Kidney tubule cell (primary cell): Measurements from ENCODE around the gene TSR3.

ENCODE experiments used
- DNase-seq: peaks from one replicate; pipeline ENCODE4 v3.0.0-alpha.2; 2018; ENCODE audit warnings: low spot score

Gene TSR3

DNA sequence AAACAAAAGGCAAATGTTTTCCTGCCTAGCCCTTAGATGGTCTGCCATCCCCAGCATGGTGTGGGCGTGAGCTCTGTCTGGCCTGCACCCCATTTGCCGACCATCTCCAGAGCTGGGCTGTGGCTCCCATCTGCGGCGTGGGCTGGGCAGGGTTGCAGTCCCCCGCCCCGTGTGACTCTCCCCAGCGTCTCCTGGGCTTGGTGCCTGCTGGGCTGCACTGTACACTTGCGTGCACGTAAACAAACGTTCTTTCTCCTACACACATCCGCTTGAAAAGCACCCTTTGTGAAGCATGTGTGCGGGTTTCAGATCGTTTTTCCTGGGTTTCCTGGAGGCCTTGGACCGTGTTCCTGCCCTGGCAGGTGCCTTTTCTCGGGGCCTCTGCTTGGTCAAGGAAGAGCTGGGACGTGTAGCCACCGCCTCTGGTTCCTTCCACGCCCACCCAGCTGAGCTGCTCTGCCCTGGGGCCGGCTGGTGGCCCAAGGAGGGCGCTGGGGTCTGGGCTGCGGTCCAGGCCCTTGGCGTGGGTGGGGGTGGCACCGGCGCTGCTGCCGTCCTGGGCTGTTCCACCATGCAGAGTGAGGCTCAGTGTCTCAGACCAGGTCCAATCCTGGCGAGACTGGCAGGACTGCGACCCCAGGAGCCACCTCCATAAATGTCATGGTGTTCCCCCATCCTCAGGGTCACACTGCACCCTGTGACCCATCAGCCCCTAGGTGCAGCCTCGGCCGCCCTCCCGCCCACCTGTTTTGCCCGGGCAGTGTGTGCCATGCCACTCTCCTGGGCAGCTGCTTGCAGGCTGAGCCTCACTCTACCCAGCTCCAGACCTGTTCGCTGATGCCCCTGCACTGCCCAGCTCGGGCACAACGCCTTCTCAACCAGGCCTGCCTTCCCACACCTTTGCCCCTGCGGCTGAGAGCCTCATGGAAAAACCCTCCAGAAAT, 28.1 kb downstream of the TSR3 start:
- no peak for DNase-seq

DNA sequence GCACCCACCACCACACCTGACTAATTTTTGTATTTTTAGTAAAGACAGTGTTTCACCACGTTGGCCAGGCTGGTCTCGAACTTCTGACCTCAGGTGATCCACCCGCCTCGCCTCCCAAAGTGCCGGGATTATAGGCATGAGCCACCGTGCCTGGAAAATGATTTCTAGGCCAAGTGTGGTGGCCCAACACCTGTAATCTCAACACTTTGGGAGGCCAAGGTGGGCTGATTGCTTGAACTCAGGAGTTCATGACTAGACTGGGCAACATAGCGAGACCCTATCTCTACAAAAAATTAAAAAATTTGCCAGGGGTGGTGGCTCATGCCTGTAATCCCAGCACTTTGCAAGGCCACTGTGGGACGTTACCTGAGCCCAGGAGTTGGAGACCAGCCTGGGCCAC, 29.3 kb downstream of the TSR3 start:
- no peak for DNase-seq

DNA sequence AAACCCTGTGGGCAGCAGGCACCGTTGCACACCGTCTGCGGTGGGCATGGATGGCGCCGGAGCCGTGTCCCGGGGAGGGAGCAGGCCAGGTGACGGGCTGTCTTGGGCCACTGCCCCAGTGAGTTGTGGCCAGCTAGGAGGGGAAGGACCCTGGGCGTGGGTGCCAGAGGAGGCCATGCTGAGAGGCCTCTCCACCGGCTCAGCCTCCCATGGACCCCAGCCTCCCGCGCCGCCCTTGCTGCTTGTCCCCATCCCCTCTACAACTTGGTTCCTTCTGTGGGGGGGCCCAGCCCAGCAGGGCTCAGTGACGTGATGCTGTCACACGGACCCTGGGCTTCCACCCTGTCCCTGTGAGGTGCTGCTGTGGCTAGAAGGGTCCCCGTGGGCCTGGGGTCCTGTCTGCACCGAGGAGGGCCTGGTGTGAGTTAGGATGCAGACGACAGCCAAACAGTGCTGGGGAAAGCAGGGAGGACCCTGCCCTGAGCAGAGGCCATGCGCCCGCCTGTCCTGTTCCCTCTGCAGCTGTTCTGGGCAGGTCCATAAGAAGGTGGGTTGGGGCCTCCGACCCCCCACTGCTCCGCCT, 30.9 kb downstream of the TSR3 start:
- DNase-seq = no peak

DNA sequence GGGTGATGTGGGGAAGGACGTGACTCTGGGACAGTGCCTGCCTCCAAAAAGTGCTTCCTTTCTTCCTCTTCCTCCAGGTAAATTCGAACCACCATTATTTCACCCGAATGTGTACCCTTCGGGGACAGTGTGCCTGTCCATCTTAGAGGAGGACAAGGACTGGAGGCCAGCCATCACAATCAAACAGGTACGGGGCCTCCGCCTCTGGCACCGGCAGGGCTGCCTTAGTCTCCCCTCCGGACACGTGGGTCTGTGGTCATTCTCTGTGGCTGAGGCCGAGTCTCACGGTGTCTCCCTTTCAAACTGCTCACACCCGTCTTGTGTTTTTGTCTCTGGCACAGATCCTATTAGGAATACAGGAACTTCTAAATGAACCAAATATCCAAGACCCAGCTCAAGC, 31.6 kb downstream of the TSR3 start:
- DNase-seq = no peak

DNA sequence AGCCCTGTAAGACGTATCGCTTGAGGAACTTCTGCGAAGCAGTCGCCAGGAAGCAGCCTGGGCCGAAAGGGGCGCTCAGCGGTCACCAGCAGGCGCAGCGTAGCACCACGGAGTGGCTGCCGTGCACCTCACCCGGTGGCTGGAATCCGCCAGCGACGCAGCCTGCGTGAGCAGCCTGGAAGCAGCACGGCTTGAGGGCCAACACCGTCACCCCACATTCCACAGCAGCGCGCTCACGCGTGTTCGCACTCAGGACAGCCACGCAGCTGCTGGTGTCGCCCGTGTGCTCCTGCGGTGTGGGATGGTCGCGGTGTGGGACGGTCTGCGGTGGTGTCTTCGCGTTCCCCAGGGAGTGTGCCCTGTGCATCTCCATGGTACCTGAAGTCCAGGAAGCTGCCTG, 32.6 kb downstream of the TSR3 start:
- DNase-seq = no peak

DNA sequence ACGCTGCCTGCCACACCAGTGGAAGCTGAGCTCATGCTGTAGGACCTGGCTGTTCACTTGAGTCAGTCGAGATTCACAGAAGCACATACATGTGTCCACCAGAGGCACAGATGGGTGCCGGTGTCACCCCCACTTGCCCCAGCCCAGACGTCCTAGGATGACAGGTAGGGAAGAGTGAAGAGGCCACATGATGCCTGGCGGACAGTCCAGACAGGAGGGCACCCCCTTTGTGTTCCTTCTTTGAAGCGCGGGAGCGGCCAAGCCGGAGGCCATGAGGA, 33.5 kb downstream of the TSR3 start:
- DNase-seq = no peak

DNA sequence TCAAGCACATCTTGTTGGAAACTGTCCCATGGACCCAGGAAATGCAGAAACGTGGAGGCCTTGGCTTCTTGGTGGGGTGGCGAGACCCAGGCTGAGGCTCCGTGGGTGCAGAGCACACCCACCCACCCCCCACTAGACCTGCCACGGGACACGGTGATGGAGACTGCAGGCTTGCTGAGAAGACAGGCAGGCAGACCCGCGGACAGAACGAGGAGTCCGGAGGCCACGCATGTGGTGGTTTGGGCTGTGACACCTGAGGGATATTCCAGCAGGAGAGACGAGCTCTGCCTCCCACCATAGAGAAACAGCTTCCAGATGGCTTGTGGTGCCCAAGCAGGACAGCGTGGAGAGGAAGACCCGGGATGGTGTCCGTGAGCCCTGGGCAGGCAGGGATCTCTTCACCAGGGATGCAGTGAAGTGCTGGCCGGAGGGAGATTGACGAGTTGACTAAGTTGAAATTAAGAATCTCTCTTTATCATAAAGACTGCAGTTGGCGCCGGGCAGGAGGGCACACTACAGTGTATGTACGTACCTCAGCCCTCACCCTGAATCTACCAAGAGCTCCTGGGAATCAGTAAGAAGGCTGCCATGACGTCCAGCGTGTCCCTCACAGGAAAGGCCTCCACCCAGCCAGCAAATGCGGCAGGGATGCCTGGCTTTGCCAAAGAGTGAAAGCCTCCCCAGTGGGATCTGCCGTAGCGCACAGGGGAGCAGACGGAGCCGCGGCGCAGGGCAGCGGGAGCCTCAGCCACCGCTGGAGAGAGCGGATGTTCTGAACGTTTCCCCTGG, 34.0 kb downstream of the TSR3 start:
- no peak for DNase-seq

DNA sequence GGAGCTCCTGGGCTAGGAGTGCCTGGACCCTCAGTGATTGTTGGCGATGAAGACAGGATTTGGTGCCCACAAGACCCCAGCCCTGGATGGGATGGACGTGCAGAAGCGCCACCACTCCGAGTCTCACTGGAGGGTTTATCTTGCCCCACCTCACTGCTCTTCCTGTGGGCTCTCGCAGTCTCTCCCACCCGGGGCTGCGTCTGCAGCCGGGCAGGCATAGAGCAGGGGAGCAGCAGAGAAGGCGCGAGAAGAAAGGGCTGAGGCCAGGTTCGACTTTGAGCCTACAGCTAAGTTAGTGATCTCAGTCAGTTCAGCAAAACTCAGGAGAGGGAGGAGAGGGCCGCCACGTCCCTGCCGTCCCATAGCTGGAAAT, 35.7 kb downstream of the TSR3 start:
- DNase-seq = no peak

DNA sequence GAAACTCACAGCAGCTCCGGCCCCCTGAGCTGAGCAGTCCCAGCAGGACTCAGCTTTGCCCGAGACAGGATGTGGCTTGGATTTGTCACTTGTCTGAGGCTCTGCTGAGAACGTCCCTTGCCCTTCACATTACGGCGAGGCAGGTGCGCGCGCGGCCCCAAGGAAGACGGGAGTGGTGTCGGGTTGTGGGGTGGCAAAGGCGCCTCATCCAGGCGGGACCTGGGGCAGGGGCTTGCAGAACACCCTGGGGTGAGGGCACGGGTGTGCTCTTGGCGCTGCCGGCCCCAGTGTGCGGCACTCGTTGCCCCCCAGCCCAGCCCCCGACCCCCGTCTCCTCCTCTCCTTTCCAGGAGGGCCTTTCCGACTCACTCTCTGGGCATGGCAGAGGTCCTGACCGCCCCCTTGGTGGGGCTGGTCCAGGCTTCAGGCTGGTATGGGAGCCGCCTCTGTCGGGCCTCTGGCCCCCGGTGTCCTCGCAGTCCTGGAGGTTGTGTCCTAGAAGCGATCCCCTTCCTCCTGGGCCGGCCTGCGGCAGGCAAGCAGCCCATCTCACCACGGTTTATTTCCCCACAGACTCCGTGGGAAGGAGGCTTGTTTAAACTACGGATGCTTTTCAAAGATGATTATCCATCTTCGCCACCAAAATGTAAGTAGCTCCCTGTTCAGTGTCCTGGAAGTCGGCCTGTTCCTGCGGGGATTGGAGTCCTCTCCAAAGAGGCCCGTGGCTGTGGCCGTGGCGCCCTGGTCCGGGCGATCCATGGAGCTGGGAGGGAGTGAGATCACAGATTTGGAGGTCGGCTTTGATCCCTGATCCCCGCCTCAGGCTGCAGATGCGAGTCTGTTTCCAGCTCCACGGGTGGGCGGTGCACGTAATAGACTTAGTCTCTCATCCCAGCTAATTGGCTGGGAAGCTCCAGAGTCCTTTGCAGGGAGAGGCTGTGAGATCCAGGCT, 36.3 kb downstream of the TSR3 start:
- no peak for DNase-seq

DNA sequence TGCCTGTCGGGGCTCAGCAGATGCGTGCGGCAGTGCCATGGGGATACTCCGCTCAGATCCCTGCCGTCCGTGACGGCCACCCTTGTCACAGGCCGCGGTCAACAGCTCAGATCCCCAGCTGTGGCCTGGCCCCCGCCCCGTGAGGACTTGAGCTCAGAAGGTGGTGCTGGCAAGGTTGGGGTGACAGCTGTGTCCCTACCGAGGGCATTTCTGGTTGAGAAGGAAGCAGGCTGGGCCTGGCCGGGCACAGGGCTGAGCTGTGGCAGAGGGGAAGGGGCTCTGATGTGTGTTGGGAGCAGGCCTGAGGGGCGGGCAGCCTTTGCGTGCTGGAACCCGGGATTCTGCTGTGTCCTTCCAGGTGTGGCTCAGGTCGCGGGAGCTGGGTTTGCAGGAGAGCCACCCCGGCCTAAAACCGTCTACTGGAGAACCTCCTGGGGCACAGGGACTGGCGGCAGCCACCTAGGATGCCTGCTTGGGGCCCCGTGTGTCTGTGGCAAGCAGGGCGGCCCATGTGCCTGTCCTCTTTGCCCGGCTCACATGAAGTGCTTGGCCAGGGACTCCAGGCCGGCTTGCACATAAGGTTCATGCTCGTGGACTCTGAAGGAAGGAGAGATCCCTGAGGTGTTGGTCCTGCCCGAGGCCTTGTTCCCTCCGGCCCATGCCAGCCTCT, 37.1 kb downstream of the TSR3 start:
- no peak for DNase-seq

DNA sequence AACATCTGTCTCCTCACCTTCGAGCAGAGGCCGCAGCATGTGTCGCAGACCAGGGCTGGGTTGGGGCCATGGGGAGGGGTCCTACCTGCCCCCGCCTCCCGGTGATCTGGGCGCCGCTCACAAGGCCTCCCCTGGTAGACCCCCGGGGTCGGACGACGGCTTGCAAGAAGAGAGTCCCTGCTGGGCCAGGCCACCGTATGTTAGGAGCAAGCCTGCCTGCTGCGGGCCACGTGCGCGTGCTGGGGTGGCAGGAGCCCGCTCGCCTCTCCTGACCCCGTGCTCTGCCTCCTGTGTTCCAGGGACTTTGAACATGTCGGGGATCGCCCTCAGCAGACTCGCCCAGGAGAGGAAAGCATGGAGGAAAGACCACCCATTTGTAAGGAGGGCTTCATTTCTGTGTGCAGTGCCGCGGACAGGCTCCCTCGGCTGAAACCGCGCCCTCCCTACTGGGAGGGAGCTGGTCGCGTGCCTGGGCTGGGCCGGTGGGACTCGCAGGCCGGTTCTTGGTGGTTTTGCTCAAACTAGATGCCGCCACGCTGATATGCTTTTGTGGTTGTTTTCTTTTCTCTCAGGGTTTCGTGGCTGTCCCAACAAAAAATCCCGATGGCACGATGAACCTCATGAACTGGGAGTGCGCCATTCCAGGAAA, 37.8 kb downstream of the TSR3 start:
- no peak for DNase-seq

DNA sequence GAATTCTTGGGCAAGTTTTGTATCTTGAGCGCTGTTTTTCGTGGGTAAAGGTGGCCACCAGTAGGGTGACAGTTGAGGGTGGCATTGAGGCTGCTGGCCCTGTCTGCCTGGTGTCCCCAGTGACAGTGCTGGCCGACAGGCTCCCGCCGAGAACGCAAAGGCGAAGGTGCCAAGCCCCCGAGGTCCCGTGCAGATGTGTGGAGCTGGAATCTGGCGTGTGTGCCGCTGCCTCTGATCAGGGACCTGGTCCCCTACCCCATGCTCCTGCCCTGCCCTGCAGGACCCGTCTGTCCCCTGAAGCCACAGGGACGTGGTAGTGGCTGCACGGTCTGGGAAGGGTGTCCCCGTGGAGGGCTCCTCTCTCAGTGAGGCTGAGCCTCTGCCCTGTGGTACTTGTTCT, 38.8 kb downstream of the TSR3 start:
- no peak for DNase-seq

DNA sequence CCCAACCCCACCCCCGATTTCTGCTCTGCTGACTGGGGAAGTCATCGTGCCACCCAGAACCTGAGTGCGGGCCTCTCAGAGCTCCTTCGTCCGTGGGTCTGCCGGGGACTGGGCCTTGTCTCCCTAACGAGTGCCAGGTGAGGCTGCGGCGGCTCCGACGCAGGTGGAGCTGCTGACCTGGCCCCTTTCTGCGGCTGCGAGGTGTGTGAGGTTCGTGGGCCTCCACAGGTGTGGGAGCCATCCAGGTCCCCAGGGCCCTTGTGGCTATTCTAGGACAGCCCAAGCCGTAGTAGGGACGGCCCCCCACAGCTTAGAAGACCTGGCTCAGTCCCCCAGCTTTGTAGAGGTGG, 39.2 kb downstream of the TSR3 start:
- DNase-seq = no peak

DNA sequence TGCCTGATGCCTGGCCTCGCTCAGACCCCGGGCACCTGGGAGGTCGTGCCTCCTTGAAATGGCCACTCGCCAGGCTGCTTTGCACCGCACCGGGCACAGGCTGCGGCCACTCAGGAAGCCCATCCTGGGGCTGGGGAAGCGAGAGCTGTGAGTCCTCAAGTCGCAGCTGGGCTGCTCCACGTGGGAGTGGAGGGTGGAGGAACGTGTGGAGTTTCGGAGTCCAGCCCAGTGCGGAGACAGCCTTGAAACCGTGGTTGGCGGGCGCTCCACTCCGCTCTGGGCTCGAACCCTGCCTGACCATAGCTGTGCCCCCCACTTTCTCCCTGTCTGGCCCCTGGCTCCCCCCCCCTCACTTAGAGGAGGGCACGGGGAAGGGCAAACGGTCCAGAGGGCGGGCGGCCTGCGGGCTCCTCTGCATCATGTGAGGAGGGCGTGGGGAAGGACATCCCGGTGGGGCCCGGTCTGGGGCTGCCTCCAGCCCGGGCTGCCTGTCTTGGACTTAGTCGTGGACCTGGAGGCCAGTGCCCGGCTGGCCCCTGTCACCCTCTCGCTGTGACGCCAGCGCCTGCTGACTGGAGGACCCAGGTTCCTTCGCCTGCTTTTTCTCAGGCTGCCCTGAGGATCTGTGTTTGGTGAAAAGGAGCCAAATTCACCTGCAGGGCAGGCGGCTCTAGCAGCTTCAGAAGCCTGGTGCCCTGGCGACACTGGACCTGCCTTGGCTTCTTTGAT, 39.8 kb downstream of the TSR3 start:
- peak; percentile 22 for DNase-seq

DNA sequence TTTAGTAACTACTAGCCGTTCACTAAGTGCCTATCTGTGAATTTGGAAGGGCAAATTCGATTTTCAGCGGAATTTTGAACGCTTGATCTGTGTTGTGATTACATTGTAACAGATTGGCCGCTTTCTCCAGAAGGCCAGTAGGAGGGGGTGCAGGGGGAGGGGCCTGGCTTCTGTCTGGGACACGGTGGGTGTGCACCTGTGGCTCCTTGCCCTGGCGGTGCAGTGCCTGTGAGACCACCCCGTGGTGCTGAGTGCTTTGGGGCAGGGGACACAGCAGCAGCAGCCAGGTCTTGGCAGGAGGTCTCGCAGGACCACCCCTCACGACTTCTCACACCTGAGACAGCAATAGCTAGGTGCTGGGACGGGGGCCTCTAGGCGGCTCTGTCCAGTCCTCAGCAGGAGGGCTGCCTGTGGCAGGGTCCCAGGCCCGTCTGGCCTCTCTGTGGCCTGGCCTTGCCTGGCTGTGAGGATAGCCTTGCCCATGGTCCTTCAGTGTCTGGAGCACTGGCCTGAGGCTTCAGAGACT, 40.4 kb downstream of the TSR3 start:
- no peak for DNase-seq

DNA sequence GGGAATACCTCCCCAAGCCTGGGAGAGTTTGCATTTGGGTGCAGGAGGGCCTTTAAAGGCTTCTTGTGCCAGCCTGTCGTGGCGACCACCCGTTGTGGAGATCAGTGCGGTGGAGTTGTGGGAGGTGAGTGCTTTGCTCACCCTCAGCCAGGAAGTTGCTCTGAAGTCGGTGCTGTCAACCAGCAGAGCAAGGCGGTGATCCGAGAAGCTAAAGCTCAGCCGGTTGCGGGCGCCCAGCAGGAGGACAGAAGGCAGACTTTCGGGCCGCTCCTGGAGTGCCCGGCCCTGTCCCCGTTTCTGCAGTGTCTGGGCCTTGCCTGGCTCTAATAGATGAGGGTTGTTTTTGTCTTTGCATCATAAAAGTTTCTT, 40.9 kb downstream of the TSR3 start:
- peak; percentile 55 for DNase-seq

DNA sequence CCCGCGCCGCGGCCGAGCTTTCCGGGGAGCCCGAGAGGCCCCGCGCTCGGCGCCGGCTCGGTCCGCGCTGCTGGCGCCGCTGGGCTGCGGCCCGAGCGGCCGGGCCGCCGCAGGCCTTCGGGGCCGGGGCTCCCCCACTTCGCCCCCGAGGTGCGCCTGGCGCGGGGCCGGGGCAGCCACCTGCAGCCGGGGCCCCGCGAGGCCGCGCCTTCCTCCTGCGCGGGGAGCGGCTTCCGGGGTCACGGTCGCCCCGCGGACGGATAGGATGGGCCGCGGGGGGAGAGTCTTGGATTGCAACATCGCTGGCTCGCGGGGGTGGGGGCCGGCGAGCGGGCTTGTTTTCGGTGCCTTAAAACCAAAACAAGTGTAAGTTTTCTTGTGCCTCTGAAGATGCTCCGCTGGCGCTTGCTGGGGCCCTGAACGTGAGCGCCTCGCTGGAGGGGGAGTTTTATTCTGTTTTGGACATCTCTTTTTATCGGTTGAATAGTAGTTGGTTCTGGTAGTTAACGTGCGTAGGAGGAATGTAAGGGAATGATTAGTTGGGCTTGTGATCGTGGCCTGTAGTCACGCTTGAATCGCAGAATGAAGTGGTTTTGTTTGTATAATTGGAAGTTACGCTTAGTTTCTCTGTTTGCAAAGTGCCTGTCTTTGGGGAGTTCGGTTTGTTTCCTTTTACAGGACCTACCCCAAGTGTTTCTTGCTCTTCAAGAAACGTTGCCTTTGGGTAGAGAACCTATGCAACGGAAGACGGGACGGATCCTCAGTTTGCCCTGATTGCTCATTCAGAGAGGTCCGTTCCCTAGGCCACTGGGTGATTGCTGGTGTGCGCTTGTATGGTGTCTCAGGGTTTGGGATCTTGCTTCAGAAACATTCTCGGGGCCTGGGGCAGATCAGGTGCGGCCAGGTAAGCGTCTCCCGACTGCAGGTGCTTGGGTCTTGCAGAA, 41.5 kb downstream of the TSR3 start:
- peak; percentile 55 for DNase-seq

DNA sequence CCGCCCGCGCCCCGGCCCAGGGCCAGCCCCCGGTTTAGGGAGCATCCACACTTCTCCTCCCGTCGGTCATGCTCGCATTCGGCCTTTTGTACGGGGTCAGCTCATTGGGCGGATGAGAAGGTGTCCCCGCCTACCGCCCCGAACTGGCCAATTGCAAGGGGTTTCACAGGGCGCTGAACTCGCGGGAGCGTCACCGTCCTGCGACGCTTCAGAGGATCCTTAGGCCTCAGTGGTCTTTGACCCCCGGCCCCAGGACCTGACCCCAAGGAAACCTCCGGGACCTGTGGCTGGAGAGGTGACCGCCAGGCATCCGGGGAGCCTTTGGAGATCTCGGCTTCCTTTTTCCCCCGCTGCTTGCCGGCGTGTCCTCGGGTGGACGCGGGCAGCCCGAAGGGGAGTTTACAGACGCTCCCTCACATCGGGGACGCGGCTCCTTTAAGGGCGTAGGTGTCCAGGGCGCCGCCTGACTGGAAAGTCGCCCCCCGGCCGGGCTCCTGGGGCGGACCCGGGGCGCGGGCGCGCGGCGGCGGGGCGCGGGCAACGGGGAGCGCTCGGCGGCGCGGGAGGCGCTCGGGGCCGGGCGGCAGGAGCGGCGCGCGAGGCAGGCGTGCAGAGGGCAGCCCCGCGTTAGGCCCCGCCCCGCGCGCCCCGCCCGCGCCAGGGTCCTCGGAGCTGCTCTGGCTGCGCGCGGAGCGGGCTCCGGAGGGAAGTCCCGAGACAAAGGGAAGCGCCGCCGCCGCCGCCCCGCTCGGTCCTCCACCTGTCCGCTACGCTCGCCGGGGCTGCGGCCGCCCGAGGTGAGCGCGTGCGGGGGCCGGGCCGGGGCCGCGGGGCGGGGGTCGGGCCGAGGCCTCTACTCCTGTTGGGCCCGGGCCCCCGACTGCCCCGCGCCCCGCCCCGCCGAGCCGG, 42.4 kb downstream of the TSR3 start, which contains the start of gene UBE2I:
UBE2I (plus strand) TSS at position 660 of the 909 bp plus-strand sequence. CDS start 4,395 bp downstream, outside the sequence.
- peak; percentile 98 for DNase-seq
